Endothelial cell of hepatic sinusoid (primary cell): Measurements from ENCODE around the gene PTDSS2.

Experiments
- in situ Hi-C: cut with HindIII; loops from 2 replicates; pipeline ENCODE4 v1.10.0; 2017; ENCODE audit warnings: low sequenced_read_pairs

PTDSS2 gene

GRCh38 chr11:487571-488021 is 37.5 kb downstream of the PTDSS2 start:
- in situ Hi-C loops, result no loop called here

GRCh38 chr11:488062-488461 is 38.0 kb downstream of the PTDSS2 start:
- in situ Hi-C loops, result no loop called here

- in situ Hi-C loops, result no loop called here
These were observed 38.5 kb downstream of the PTDSS2 start for GRCh38 chr11:488579-488978.

DNA sequence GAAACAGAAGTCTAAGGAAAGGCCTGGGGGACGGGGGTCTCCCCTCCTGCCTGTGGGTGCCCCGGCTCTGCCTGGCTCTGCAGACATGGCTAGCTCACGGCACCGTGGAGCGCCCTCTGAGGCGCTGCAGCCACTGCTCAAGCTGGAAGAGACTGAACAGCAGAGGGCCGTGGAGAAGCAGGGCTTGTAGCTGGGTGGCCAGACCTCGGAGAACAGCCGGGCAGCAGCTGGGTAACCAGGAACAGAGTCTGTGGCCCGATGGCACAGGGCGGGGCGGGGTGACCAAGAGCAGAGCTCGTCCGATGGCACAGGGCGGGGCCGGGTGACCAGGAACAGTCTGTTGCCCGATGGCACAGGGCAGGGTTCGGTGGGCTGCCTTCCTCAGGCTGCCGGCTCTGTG is 38.9 kb downstream of the PTDSS2 start:
- in situ Hi-C loops, result no loop called here

GRCh38 chr11:489610-490185 is 39.6 kb downstream of the PTDSS2 start:
- in situ Hi-C loops, result no loop called here

DNA sequence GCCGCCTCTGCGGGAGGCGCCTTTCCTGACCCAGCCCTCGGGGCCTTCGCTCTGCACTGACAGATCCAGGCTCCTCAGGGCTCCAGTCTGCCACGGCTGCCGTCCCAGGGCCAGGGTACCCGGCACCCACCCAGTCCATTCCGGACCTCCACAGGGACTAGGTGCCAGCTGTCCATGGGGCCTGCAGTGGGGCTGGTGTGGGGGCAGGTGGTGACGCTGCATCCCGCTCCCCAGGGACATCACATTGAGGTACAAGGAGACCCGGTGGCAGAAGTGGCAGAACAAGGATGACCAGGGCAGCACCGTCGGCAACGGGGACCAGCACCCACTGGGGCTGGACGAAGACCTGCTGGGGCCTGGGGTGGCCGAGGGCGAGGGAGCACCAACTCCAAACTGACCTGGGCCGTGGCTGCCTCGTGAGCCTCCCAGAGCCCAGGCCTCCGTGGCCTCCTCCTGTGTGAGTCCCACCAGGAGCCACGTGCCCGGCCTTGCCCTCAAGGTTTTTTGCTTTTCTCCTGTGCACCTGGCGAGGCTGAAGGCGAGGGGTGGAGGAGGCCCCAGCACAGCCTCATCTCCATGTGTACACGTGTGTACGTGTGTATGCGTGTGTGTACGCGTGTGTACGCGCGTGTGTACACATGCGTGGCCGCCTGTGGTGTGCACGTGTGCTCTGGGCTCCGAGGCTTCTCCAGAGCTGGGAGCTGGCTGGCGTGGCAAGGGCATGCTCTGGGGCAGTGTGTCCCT is 40.3 kb downstream of the PTDSS2 start:
- in situ Hi-C loops, result no loop called here

- in situ Hi-C loops, result no loop called here
These were observed 40.8 kb downstream of the PTDSS2 start for GRCh38 chr11:490930-491260.

- in situ Hi-C loops, result no loop called here
These were observed 41.3 kb downstream of the PTDSS2 start for GRCh38 chr11:491358-491757.

GRCh38 chr11:492427-493226 is 42.5 kb downstream of the PTDSS2 start:
- in situ Hi-C loops, result no loop called here

DNA sequence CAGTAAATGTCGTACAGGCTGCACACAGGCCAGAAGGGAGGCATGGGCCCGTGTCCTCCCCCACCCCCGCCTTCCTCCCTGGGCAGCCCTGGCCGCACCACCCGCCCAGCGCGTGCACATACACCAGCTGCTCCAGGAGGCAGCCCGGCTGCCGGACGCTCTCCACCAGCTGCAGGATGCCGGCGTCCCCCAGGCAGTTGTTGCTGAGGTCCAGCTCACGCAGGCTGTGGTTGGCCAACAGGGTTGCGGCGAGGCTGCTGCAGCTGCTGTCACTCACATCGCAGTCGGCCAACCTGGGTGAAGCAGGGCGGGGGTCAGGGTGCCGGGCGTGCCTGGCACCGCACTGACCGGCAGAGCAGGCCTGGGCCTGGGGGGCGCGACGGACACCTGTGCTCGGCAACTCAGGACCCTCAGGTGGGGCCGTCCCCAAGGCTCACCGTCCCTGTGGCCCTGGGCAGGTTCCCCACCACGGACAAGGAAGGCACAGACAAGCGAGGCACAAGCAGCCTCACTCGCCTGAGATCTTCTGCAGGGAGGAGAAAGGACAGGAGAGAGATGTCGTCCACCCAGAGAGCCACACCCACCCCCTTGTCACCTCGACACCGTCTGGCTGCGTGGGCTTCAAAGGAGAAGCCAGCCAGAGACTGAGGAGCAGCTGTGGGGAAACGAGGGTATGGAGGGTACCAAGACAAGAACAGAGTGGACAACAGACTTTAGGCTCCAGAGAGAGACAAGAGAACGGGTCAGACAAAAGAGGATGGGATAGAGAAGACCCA is 44.9 kb downstream of the PTDSS2 start:
- in situ Hi-C loops, result no loop called here

- in situ Hi-C loops, result no loop called here
These were observed 45.5 kb downstream of the PTDSS2 start for GRCh38 chr11:495537-495931.

GRCh38 chr11:496834-497564 is 46.9 kb downstream of the PTDSS2 start:
- in situ Hi-C loops, result no loop called here

DNA sequence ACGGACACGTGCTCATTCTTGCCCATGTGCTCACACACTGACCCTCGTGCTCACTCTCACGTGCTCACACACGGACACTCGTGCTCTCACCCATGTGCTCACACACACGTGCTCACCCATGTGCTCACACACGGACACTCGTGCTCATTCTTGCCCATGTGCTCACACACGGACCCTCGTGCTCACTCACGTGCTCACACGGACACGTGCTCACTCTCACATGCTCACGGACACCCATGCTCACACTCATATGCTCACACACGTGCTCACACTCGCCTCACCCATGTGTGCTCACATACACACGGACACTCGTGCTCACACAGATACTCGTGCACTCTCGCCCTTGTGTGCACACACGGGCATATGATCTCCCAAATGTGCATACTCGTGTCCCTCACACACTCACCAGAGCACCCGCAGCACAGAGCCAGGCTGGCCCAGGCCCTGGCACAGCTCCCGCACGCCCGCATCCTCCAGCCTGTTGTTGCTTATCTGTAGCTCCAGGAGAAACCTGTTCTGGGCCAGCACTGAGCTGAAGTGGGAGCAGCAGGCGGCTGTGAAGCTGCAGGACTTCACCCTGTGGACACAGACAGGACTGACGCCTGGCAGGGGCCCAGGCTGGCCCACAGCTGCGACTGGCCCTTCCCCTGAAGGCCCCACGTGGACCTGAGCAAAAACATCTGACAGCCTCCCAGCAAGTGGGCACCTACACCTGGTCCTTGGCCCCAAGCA is 47.7 kb downstream of the PTDSS2 start:
- in situ Hi-C loops, result no loop called here

- in situ Hi-C loops, result no loop called here
These were observed 48.5 kb downstream of the PTDSS2 start for GRCh38 chr11:498297-499181.

DNA sequence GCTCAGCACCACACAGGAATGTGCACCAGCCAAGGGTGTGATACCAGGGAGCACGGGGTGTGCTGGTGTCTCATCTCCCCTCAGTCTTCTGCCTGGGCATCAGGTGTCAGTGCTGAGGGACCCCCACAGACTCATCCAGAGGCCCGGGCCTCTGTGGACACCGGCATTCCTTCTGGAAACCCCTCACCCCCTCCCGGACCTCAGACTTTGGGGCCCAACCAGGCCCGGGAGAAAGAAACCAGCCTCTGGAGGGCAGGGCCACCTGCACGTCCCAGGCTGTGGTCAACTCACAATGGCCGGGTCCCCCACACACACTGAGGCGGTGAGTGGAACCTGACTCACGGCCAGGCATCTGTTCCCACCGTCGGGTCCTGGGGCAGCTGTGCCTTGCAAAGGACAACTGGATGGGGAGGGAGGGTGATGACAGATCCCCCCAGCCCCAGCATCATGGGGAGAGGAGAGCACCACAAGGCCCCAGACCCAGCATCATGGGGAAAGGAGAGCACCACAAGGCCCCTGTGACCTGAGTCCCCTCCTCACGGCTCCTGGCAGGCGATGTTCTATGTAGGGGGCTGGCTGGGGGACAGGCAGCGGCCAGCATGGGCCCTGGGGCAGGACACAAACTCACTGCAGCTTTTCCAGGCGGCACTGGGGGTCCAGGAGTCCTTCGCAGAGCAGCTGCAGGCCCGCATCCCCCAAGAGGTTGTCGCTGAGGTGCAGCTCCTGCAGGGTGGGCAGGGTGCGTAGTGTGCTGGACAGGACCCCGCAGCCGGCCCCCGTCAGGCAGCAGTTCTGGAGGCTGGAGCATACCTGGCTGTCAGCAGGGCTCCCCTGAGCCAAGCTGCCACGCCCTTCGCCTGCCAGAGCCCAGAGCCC is 49.4 kb downstream of the PTDSS2 start:
- in situ Hi-C loops, result no loop called here

DNA sequence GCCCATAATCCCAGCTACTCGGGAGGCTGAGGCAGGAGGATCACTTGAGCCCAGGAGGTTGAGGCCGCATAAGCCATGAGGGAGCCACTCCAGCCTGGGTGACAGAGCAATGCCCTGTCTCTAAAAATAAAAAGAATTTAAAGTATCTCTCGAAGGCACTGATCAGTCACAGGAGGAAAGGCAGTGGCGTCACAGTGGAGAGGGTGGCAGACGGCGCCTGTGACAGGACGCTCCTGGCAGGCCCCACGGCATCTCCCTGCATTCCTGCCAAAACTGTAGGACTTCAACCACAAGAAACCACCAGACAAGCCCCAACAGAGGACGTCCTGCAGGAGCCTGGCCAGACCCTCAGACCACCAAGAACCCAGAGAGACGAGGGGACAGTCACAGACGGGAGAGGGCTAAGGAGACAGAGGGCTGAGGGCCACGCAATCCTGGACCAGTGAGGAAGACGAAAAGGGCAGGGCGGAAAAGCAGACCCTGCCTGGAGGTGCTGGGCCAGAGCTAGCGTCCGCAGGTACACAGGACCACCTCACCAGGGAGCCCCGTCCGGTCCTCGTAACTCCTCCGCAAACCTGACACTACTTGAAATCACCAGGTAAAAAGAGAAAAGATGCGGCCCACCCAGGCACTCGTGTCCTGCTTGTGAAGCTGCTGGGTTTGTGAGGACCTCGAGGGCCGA is 51.1 kb downstream of the PTDSS2 start:
- in situ Hi-C loops, result no loop called here

GRCh38 chr11:501683-502287 is 51.7 kb downstream of the PTDSS2 start:
- in situ Hi-C loops, result no loop called here
